RPMI7951 (cell line): Measurements from ENCODE around the gene JPH2. TPM values are rescaled to one million over a fixed set of nuclear protein-coding genes. Genes with fewer than 3 reads are reported as not detected.

Experiments used
- DNase-seq: peaks from one replicate; pipeline ENCODE4 v3.0.0-alpha.2; 2012; ENCODE audit warnings: low read depth
- total RNA-seq: library from RNA; depleted of rRNA; stranded (reverse); fragments of >200 nt; shearing (Covaris generic); gene quantifications from 2 replicates; pipeline ENCODE4 v1.2.3, GENCODE V29; 2014

Gene JPH2
- total RNA-seq, 1 experiment from 2014 or later = 16.0 TPM

- no peak for DNase-seq
Observed at GRCh38 chr20:44125332-44126127, 61.5 kb downstream of the JPH2 start.

DNA sequence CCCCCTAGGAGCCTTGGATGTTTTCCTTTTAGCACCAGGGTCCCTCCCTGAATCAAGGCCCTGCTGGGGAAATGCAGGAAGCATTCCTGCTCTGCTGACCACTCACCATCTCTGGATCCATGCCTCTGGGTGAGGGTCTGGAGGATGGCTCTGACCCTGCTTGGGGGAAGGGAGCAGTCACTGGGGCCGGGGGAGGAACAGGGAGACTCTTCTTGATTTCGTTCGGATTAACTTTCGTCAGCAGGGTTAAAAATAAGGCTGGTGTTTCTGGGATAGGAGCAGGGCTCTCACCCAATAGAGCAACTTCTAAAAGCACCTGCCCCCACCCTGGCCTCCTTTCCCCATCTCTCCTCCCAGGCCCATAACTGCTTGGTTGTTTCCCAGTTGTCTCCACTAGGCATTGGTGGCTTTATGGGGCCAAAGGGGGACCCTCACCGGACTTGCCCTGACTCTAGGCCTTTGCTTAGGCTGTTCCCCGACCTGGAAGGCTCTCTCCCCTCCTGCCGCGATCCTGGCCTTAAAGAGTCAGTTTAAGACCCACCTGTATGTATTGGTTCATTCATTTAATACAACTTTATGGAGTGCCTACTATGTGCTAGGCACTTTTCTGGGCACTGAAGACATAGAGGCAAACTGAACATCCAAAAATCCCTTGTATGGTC lies 63.0 kb downstream of the JPH2 start:
- no peak for DNase-seq

DNA sequence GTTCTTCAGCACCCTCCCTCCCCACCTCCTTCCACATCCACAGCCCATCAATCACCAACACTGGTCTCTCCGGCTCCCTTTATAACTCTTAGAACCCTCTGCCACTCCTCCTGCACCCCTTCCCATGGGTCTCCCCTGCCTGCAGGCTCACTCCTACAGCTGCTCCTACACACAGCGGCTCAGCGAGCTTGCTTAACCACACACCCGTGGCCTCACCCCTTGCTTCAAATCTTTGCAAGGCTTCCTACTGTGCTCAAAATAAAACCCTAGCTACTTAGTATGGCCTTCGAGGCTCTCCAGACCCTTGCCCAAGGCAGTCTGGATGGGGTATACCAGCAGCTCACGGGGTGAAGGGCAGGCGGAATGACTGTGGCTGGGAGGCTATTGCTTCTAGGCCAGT lies 63.7 kb downstream of the JPH2 start:
- no peak for DNase-seq

DNA sequence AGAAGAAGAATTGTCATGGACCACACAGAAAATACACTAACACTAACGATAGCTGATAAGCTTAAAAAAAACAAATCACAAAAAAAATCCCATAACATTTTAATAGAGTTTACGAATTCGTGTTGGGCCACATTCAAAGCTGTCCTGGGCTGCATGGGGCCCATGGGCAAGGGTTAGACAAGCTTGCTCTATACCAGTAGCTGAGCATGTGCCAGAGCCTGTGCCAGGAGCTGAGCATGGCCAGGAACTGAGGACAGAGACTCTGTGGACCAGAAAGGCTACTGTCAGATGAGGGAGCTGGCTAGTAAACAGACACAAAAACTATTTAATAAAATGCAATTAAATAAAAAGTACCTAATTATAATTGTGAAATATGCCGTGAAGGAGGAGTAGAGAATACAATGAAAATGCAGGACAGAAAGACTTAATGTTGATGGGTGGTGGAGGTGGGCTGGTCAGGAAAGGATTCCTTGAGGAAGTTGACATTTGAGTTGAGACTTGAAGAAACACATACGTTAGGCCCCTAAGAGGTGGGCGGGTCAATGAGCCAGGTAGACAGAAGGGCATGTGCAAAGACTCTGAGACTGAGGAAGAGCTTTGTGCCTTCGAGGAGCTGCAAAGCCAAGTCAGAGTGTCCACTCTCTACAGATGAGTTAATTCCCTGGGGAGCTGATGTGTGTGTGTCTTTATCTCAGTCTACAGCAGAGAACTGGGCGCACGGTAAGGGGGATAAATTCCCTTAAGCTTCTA lies 66.1 kb downstream of the JPH2 start:
- DNase-seq = no peak

DNA sequence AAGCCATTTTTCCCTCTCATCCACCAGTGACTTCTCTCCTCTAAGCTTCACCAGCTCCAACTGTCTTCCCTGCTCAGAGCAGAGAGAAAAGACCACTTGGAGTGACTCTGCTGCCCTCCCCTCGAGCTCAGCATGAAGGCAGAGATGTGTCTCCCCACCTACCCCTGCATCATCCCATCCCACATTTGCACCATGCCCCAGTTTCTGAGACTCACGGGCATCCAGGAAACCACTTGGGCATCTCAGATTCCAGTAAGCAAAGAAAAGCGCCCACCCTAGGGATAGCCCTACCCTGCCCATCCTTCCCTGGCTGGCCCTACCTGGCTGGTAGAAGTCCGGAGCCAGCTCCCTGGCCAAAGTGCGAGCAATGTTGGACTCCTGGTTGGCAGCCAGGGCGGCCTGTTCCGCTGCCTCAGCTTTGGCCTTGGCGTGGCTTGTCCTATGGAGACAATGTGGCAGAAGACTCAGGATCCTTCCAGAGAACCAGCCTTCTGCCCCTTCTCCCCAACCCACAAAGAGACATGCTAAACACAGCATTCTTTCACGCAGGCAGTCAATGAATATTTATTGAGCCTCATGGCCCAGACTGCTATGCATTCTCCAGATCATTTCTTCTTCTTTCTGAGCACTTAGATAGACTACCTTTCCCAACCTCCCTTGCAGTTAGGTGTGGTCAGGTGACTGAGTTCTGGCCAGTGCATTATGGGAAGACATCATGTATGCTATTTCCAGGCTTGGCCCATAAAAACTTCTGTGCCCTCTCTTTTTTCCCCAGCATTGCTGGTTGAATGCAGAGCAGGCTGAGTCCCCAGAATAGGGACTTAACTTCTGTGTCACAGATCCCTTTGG lies 68.6 kb downstream of the JPH2 start:
- no peak for DNase-seq

GRCh38 chr20:44117296-44118184 lies 69.4 kb downstream of the JPH2 start:
- DNase-seq = peak; percentile 76

DNA sequence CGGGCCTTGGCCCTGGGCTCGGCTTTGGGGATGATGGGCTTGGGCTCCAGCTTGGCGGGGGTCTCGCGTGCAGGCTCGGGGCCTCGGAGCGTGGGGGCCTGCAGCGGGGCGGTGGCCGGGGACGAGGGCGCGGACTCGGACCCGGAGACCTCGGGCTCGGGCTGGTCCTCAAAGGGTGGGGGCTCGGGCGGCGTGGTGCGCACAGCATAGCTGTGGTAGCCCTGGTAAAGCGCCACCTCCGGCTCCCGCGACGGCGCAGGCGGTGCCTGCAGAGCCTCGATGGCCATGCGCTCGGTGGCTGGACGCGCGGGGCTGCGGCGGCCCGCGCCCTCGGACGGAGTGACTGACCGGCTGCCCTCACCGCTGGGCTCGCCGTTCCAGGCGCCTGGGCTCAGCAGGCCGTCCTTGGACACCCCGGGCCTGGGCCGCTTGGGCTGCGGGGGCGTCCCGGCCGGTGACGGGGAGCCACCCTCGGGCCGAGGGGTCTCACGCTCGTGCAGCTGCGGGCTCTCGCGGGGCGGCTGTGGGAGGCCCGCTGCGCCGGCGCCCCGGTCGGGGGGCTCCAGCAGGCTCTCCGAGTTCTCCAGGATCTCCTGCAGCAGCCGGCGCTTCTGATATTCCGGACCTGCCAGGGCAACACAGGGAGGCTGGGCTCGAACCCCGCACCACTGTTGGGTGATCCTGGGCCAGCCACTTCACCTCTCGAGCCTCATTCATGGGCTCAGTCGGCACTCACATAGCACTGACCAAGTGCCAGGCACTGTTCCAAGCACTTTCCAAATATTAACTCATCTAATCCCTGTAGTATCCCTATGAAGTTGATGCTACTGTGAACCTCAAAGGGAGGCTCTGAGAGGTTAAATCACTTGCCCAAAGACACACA lies 71.0 kb downstream of the JPH2 start:
- DNase-seq = no peak

GRCh38 chr20:44115181-44115580 lies 71.8 kb downstream of the JPH2 start:
- no peak for DNase-seq

GRCh38 chr20:44113618-44114376 lies 73.2 kb downstream of the JPH2 start:
- no peak for DNase-seq

DNA sequence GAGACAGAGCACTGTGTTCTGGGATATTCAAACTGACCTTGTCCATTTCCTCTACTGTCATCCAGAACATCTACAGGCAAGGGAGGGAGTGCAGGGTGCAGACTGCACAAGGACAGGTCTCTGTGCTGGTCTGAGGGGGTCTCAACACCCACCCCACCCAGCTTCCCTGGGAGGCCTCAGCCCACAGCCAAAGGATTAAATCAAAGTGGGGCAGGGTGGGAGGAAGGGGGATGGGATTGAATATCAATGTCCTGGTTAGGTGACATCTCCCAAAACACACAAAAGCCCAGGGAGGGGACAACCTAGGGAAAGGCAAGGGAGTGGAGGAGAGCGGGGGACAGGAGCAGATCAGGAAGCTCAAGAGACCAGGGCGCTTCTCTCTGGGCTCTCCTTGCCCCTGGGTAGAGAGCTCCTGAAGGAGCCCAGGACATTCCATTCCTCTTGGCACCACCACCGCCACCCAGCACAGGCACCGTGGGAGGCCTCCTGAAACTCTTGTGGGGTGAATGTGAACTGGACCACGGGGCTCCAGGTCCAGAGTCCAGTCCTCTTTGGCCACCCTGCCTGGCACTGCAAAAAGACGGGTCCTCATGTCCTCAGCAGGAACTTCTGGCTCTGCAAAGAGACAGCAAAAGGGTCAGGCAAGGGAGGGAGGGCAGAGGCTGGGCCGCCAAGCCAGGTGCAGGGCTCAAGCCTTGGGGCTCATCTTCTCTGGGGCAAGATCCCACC lies 73.9 kb downstream of the JPH2 start:
- no peak for DNase-seq

DNA sequence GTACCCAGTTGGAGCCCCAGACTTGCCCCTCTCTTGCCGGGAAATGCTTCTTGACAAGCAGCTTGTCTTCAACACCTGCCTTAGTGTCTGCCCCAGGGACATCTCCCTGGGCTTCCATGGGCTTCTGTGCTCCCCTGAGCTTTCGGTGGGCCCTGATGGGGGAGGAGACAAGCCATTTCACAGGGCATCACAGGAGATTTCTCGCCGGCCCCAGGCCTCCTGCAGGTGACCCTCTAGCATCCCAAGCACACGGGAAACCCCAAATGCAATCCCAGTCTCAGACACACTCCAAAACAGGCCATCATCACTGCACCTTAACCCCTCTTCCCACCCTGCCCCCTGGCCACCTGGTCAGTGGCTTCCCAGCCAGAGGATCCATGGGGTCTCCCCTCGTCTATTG lies 74.5 kb downstream of the JPH2 start:
- DNase-seq = no peak

DNA sequence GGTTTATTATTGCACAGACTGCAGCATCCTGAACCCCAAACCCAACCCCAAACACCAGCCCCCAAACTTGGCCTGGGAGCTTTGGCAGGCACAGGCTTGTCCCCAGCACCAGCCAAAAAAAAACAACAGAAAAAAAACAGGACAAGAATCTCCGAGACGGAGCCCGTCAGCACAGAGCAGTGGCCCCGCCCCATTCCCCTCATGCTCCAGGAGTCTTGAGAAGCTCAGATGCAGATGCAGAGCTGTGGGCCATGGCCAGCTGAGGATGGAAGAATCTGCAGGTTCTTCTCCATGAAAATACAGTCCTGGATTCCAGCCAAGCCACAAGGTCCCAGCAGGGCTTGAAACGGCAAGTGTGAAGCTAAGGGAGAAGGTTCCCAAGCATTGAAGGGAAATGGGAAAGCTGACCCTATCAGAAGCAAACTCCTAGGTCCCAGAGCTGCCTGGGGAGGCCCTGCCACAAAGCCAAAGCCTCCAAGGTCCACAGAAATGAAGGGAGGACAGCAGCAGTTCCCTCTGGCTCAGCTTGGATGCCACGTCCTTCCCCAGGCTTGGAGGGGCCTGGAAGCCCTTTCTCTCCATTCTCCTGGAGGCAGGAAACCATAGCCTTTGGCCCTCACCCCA lies 75.2 kb downstream of the JPH2 start:
- peak; percentile 87 for DNase-seq

DNA sequence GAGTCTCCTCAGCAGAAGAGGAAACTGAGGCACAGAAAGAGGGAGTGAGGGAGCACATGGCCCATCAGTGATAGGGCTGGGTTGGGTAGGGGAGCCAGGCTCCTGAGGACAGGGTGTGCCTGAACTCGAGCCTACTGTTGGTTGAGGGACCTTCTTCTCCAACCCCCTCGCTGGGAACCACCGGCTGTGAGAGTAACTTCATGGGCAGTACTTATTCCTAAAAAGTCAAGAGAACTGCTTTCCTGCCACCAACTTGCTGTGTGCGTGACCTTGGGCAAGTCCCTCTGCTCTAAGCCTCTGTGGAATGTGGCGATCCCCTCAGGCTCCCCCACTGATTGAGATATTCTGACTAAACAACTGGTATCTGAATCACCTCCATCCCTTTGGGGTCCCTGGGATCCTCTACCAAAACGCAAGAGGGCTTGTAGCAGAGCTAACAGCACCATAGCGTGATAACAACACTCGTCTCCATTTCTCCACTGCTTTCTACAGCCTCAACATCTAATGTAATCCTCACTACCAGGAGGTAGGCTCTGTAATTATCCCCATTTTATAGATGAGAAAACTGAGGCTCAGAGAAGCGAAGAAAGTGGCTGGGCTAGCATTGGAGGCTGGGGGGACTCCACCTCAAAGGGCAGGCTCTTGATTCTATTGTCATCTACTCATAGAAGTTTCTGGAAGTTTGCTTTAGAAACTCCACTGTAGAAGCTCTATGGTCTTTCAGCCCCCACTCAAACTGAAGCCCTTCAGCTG lies 76.0 kb downstream of the JPH2 start:
- peak; percentile 37 for DNase-seq

GRCh38 chr20:44109951-44110361 lies 77.0 kb downstream of the JPH2 start:
- DNase-seq = no peak

DNA sequence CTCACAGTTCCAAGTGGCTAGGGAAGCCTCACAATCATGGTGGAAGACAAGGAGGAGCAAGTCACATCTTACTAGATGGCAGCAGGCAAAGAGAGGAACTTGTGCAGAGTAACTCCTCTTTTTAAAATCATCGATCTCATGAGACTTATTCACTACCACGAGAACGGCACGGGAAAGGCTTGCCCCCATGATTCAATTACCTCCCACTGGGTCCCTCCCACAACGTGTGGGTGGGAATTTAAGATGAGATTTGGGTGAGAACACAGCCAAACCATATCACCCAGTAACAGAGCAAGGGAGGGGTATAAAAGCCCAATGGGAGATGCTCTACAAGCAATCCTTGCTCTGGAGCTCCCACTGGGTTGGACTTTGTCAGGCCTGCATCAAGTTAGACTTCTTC lies 80.4 kb downstream of the JPH2 start:
- DNase-seq = no peak

DNA sequence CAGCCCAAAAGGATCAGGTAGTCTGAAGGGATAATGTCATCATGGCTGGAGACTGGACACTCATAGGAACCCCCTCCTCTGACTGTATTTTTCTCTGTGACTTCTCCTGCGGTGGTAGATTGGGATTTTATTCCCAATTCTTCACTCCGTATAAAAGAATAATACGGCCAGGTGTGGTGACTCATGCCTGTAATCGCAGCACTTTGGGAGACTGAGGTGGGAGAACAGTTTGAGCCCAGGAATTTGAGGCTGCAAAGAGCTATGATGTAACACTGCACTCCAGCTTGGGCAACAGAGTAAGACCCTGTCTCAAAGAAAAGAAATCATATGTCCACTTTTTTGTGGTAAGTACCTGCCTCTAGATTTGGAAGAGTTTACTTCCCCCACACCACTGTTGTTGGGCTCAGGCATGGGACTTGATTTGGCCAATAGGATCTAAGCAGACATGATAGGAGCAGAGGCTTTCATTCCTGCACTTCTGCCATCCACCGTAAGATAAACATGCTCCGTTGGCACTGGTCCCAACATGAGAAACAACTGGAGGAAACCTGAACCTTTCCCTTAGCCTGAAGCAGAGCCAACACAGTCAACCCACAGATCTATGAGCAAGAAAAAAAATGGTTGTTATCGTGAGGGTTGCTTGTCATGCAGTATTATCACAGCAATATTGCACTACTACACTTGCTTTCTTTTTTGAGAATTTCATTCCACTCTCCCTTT lies 82.0 kb downstream of the JPH2 start:
- DNase-seq = peak; percentile 92
